Measurements from ENCODE around the gene UMODL1.

- TF ChIP-seq EZH2 (IDR thresholded peaks at IDR 0.05; ENCODE audit: low read depth) (no peak), CTCF (conservative IDR thresholded peaks at IDR 0.05) (no peak)
Measured at GRCh38 chr21:42042651-42043050, 28.5 kb upstream of the UMODL1 start.
